ENCODE results near the gene UBD.

The UBD gene

GRCh38 chr6:29517245-29517644, 42.3 kb downstream of the UBD start:
- Histone ChIP-seq H3K27ac (no peak overlapping the region), H3K4me1 (ENCODE audit: control insufficient read depth in 1 of 2, insufficient read depth in 1 of 2, low read depth in 1 of 2, low read length in 1 of 2) (no peaks in the 10 kb centered on the region)

GRCh38 chr6:29516108-29516507, 43.4 kb downstream of the UBD start:
- no peak for TF ChIP-seq CTCF (IDR thresholded peaks at IDR 0.05)
- H3K4me1 ChIP-seq (ENCODE audit: control insufficient read depth in 1 of 2, insufficient read depth in 1 of 2, low read depth in 1 of 2, low read length in 1 of 2) = no peaks in the 10 kb centered on the region
- no peak overlapping the region for H3K4me3 ChIP-seq (ENCODE audit: low read depth in 1 of 2, low read length in 1 of 2)
- H3K27me3 ChIP-seq = peaks cover 7% of the 10 kb centered on the region
- no peaks in the 10 kb centered on the region for H3K36me3 ChIP-seq
- no peak overlapping the region for H3K27ac ChIP-seq
- no peaks in the 10 kb centered on the region for H3K9me3 ChIP-seq

More at GRCh38 chr6:29517245-29517644, 42.3 kb downstream of the UBD start:
- no peak for TF ChIP-seq CTCF (IDR thresholded peaks at IDR 0.05)
- Histone ChIP-seq H3K36me3 (no peaks in the 10 kb centered on the region), H3K4me3 (ENCODE audit: low read depth in 1 of 2, low read length in 1 of 2) (no peak overlapping the region), H3K9me3 (no peaks in the 10 kb centered on the region), H3K27me3 (peaks cover 7% of the 10 kb centered on the region)

- TF ChIP-seq CTCF (IDR thresholded peaks at IDR 0.05) = no peak
- H3K9me3 ChIP-seq = no peaks in the 10 kb centered on the region
- no peak overlapping the region for H3K4me3 ChIP-seq (ENCODE audit: low read depth in 1 of 2, low read length in 1 of 2)
- H3K4me1 ChIP-seq (ENCODE audit: control insufficient read depth in 1 of 2, insufficient read depth in 1 of 2, low read depth in 1 of 2, low read length in 1 of 2) = no peaks in the 10 kb centered on the region
- no peaks in the 10 kb centered on the region for H3K27me3 ChIP-seq
- no peak overlapping the region for H3K27ac ChIP-seq
- no peaks in the 10 kb centered on the region for H3K36me3 ChIP-seq
Observed at GRCh38 chr6:29510746-29511300, 48.7 kb downstream of the UBD start.

GRCh38 chr6:29510202-29510601, 49.3 kb downstream of the UBD start:
- H3K27me3 ChIP-seq = no peaks in the 10 kb centered on the region
- no peaks in the 10 kb centered on the region for H3K36me3 ChIP-seq
- no peak overlapping the region for H3K27ac ChIP-seq
- H3K9me3 ChIP-seq = no peaks in the 10 kb centered on the region
- no peak for TF ChIP-seq CTCF (IDR thresholded peaks at IDR 0.05)
- no peaks in the 10 kb centered on the region for H3K4me1 ChIP-seq (ENCODE audit: control insufficient read depth in 1 of 2, insufficient read depth in 1 of 2, low read depth in 1 of 2, low read length in 1 of 2)
- no peak overlapping the region for H3K4me3 ChIP-seq (ENCODE audit: low read depth in 1 of 2, low read length in 1 of 2)

GRCh38 chr6:29509711-29510110, 49.8 kb downstream of the UBD start:
- no peak overlapping the region for H3K27ac ChIP-seq
- H3K9me3 ChIP-seq = no peaks in the 10 kb centered on the region
- H3K4me1 ChIP-seq (ENCODE audit: control insufficient read depth in 1 of 2, insufficient read depth in 1 of 2, low read depth in 1 of 2, low read length in 1 of 2) = no peaks in the 10 kb centered on the region
- TF ChIP-seq CTCF (IDR thresholded peaks at IDR 0.05) = no peak
- no peaks in the 10 kb centered on the region for H3K27me3 ChIP-seq
- no peaks in the 10 kb centered on the region for H3K36me3 ChIP-seq
- no peak overlapping the region for H3K4me3 ChIP-seq (ENCODE audit: low read depth in 1 of 2, low read length in 1 of 2)

GRCh38 chr6:29509239-29509638, 50.3 kb downstream of the UBD start:
- Histone ChIP-seq H3K4me3 (ENCODE audit: low read depth in 1 of 2, low read length in 1 of 2) (no peak overlapping the region), H3K27ac (no peak overlapping the region), H3K4me1 (ENCODE audit: control insufficient read depth in 1 of 2, insufficient read depth in 1 of 2, low read depth in 1 of 2, low read length in 1 of 2) (no peaks in the 10 kb centered on the region), H3K9me3 (no peaks in the 10 kb centered on the region), H3K27me3 (no peaks in the 10 kb centered on the region), H3K36me3 (no peaks in the 10 kb centered on the region)
- TF ChIP-seq CTCF (IDR thresholded peaks at IDR 0.05) = no peak

Measured in neutrophil (primary cell).